K562 (cell line): ENCODE data around the gene MAS1L. TPM values are rescaled to one million over a fixed set of nuclear protein-coding genes. Genes with fewer than 3 reads are reported as not detected.
A peak's percentile ranks its signal among the peaks of the same experiment; 100 is the strongest.

ENCODE experiments used
- ATAC-seq: fragments of 200-7000 bp; cut with Tn5 transposase; 3 replicates; pipeline ENCODE4 v1.9.1; 2020; ENCODE audit warnings: moderate library complexity
- BruUV-seq: library from RNA; stranded (reverse); fragments of 400-500 nt; replicated peaks from 2 replicates; lab custom pipeline; 2021; lab: Mats Ljungman, UMichigan
- CTCF ChIA-PET: fragments of 300-600 bp; formaldehyde crosslinking; extraction: SDS; loops from one replicate; lab custom pipeline; 2021; ENCODE audit warnings: low intra/inter-chr PET ratio; lab: Yijun Ruan, JAX
- POLR2A ChIA-PET: fragments of 300-600, 350-650 bp; sonication (Branson Sonifier 250); formaldehyde crosslinking; extraction: SDS; loops from one replicate; lab custom pipeline; 2021; ENCODE audit warnings: antibody characterized with exemption, inconsistent platforms; lab: Yijun Ruan, JAX
- DNase-seq, 4 experiments: peaks; one replicate each; pipeline versions ENCODE4 v3.0.0 to v3.0.0-alpha.2; 2011 to 2018; ENCODE audit warnings: low spot score in 3 of 4, mixed read lengths in 3 of 4; ENCODE audit errors: extremely low read depth in 1 of 4
- FAIRE-seq: peaks from 2 replicates; lab custom pipeline; 2011; peaks lifted over from hg19 to GRCh38; lab: Jason Lieb, UNC
- H2AFZ ChIP-seq: 2 replicates; pipeline ENCODE4 v1.6.0; 2011; ENCODE audit warnings: low read depth, low read length, control low read depth, inconsistent platforms
- H3K27ac ChIP-seq: fragments of 200-600 bp; 3 replicates; pipeline ENCODE4 v1.8.0; 2011; ENCODE audit warnings: low read depth, mild to moderate bottlenecking, control low read depth, inconsistent platforms, low read length, moderate library complexity, mixed read lengths; ENCODE audit errors: extremely low read depth
- H3K27me3 ChIP-seq, 2 experiments: fragments of 300-600 bp in 1 of 2; 2 replicates in 1 of 2; 3 replicates in 1 of 2; pipeline versions ENCODE4 v1.6.0 to v1.8.0; 2011; ENCODE audit warnings: inconsistent platforms in 2 of 2, low read length in 2 of 2, mild to moderate bottlenecking in 1 of 2, mixed read lengths in 1 of 2, moderate library complexity in 1 of 2; ENCODE audit not compliant: control insufficient read depth in 2 of 2, insufficient read depth in 2 of 2
- H3K36me3 ChIP-seq: fragments of 300-600 bp; 3 replicates; pipeline ENCODE4 v1.8.0; 2011; ENCODE audit warnings: mild to moderate bottlenecking, low read length, inconsistent platforms; ENCODE audit not compliant: control insufficient read depth, insufficient read depth
- H3K4me1 ChIP-seq, 2 experiments: fragments of 200-600 bp in 1 of 2; replicated peaks in 1 of 2; 2 replicates in 1 of 2; 3 replicates in 1 of 2; pipeline versions ENCODE4 v1.5.1 to v1.8.0; 2011; ENCODE audit warnings: inconsistent platforms in 2 of 2, low read length in 2 of 2, mild to moderate bottlenecking in 1 of 2, mixed read lengths in 1 of 2, moderate library complexity in 1 of 2; ENCODE audit not compliant: control insufficient read depth in 2 of 2, insufficient read depth in 2 of 2
- H3K4me2 ChIP-seq: 2 replicates; pipeline ENCODE4 v1.6.1; 2011; ENCODE audit warnings: low read length, control low read depth, inconsistent platforms, mixed read lengths; ENCODE audit not compliant: insufficient read depth
- H3K4me3 ChIP-seq: fragments of 200-600 bp; sonication (generic), shearing (Covaris generic); 2 replicates; pipeline ENCODE4 v1.5.1; 2016; ENCODE audit warnings: control low read depth, inconsistent platforms
- H3K79me2 ChIP-seq: fragments of 200-600 bp; 3 replicates; pipeline ENCODE4 v1.8.0; 2011; ENCODE audit warnings: low read length, inconsistent platforms; ENCODE audit not compliant: control insufficient read depth, insufficient read depth
- H3K9ac ChIP-seq, 2 experiments: 2 replicates each; pipeline versions ENCODE4 v1.6.0 to v1.6.1; 2011; ENCODE audit warnings: low read depth in 2 of 2, low read length in 2 of 2, control low read depth in 1 of 2, inconsistent platforms in 1 of 2, mild to moderate bottlenecking in 1 of 2, mixed read lengths in 1 of 2; ENCODE audit not compliant: insufficient read depth in 1 of 2
- H3K9me1 ChIP-seq: one replicate; pipeline ENCODE4 v1.6.0; 2011; ENCODE audit warnings: inconsistent platforms, mild to moderate bottlenecking, low read length, moderate library complexity; ENCODE audit not compliant: control insufficient read depth, insufficient read depth
- H3K9me3 ChIP-seq: replicated peaks from 2 replicates; pipeline ENCODE4 v1.5.1; 2011; ENCODE audit warnings: low read depth, low read length, inconsistent platforms; ENCODE audit not compliant: control insufficient read depth, insufficient read depth
- H4K20me1 ChIP-seq: replicated peaks from 2 replicates; pipeline ENCODE4 v1.6.1; 2011; ENCODE audit warnings: low read length, inconsistent platforms, mixed read lengths; ENCODE audit not compliant: control insufficient read depth, insufficient read depth
- E2F5 ChIP-seq: sonication (generic); formaldehyde crosslinking; IDR thresholded peaks from 2 replicates; pipeline ENCODE4 v1.8.0; 2022; ENCODE audit warnings: mild to moderate bottlenecking, missing genetic modification reagents
- MITF ChIP-seq: IDR thresholded peaks from 2 replicates; pipeline ENCODE4 v1.6.1; 2014; ENCODE audit warnings: antibody characterized with exemption
- NR2C2 ChIP-seq, 2 experiments: fragments of 200-800 bp in 1 of 2; sonication (Bioruptor generic) in 1 of 2; sonication (generic) in 1 of 2; formaldehyde crosslinking in 1 of 2; IDR thresholded peaks; 2 replicates each; pipeline versions ENCODE4 v1.6.1 to v1.8.0; 2016 to 2022; ENCODE audit warnings: mild to moderate bottlenecking in 1 of 2, missing compliant biosample characterization in 1 of 2, missing genetic modification characterization in 1 of 2, missing genetic modification reagents in 1 of 2
- ZBTB7A ChIP-seq: IDR thresholded peaks from 2 replicates; pipeline ENCODE4 v1.6.1; 2011; ENCODE audit warnings: low read depth, mild to moderate bottlenecking, low read length, moderate library complexity, borderline replicate concordance; ENCODE audit not compliant: control insufficient read depth
- ZNF124 ChIP-seq: sonication (generic); formaldehyde crosslinking; IDR thresholded peaks from 2 replicates; pipeline ENCODE4 v1.8.1; 2022; ENCODE audit warnings: missing genetic modification reagents
- ZNF592 ChIP-seq: fragments of 450-650 bp; IDR thresholded peaks from 2 replicates; pipeline ENCODE4 v1.6.1; 2017; ENCODE audit warnings: antibody characterized with exemption, mild to moderate bottlenecking
- WGBS: fragments of 100-300 bp; shearing (Covaris generic); methylation state at CpG from one replicate; pipeline ENCODE4 v1.1.6; 2016; ENCODE audit warnings: low coverage, mixed read lengths; ENCODE audit not compliant: insufficient coverage; ENCODE audit errors: missing lambda C conversion rate; 5-methylcytosine and 5-hydroxymethylcytosine counted together
- in situ Hi-C: fragments of 300-500 bp; cut with MboI; formaldehyde crosslinking; loops from 4 replicates; pipeline ENCODE4 v1.15.0; 2018; ENCODE audit warnings: inconsistent platforms, mixed read lengths
- intact Hi-C: fragments of 100-400 bp; cut with micrococcal nuclease; formaldehyde crosslinking; loops from 2 replicates; pipeline ENCODE4 v1.14.2; 2022
- polyA plus RNA-seq, 8 experiments: library from polyadenylated mRNA; depleted of rRNA in 4 of 8; stranded (reverse) in 5 of 8; unstranded in 3 of 8; fragments of >200 nt; fragmentation: Nextera tagmentation in 2 of 8; fragmentation: Illumina TruSeq in 1 of 8; extraction: Ambion mirVana in 2 of 8; extraction: Trizol in 1 of 8; gene quantifications; 2 replicates each; pipeline versions ENCODE4 v1.2.1 to v1.2.3, GENCODE V29; 2011 to 2014; ENCODE audit warnings: inconsistent platforms in 1 of 8, missing spikeins in 1 of 8
- total RNA-seq, 7 experiments: library from RNA; depleted of rRNA in 6 of 7; stranded (reverse); fragments of >200 nt in 6 of 7; fragmentation: Illumina TruSeq in 2 of 7; extraction: Trizol in 2 of 7; gene quantifications; 2 replicates each; pipeline versions ENCODE4 v1.2.1 to v1.2.3, GENCODE V29; 2011 to 2021; ENCODE audit warnings: low replicate concordance in 1 of 7

MAS1L gene
- total and polyA plus RNA-seq, 9 of the 15 experiments (the other 6 are each of a cell fraction or from before 2014, with no cell fraction given): not detected

- 0 out of 2 replicates have a peak, but pooled peaks have one; percentile 15 for TF ChIP-seq MITF
Measured at GRCh38 chr6:29477923-29478450, 9.8 kb downstream of the MAS1L start (continued).

GRCh38 chr6:29474996-29475395 lies 12.8 kb downstream of the MAS1L start:
- in situ Hi-C loops: no loop called here

More at GRCh38 chr6:29474996-29475395, 12.8 kb downstream of the MAS1L start:
- Histone ChIP-seq H4K20me1 (no peaks in the 10 kb centered on the region), H3K4me1 (no peaks in the 10 kb centered on the region; a peak in 3 of 5 replicates), H3K27me3 (peaks cover 2 to 27% of the 10 kb centered on the region in 2 experiments; a peak in 3 of 5 replicates), H3K79me2 (no peaks in the 10 kb centered on the region), H3K9me3 (no peaks in the 10 kb centered on the region), H2AFZ (no peak overlapping the region)
- ATAC-seq: no peak
- DNase-seq: no peak
- intact Hi-C loops: no loop called here
- POLR2A ChIA-PET: interaction anchor here (0.8 to 1.1 kb wide), 2 partner anchors 103 to 150 kb away, joined by 3 read pairs; no protein-coding TSS in a partner anchor
- 8% methylated on average over 2 of the region's 2 CpGs for WGBS
- TF ChIP-seq E2F5 (CRISPR knock-in tag) (no peak), ZNF592 (no peak), ZNF124 (CRISPR knock-in tag) (no peak), ZBTB7A (no peak), NR2C2 (CRISPR knock-in tag; IDR thresholded peaks at IDR 0.05) (no peak), NR2C2 (tag; IDR thresholded peaks at IDR 0.05) (peak; percentile 38; the same call in 1 of the 2 replicates)
- TF ChIP-seq, all 486 proteins: peak for 1
- H3K9me1 ChIP-seq: no peaks in the 10 kb centered on the region
- H3K36me3 ChIP-seq: no peaks in the 10 kb centered on the region
- no peak for FAIRE-seq
- H3K4me3 ChIP-seq: no peak overlapping the region
- H3K9ac ChIP-seq: no peak overlapping the region
- no peak overlapping the region for H3K4me2 ChIP-seq
- CTCF ChIA-PET: no interaction called here
- BruUV-seq: no TSS peak
- H3K27ac ChIP-seq: no peak overlapping the region
